GM21576 (cell line): ENCODE measurements around the gene NDUFS6.

Experiments used
- ATAC-seq: cut with Tn5 transposase; IDR thresholded peaks from one replicate; pipeline ENCODE4 v1.9.1; 2021; ENCODE audit warnings: mild to moderate bottlenecking, moderate library complexity; ENCODE audit not compliant: unreplicated experiment

NDUFS6 gene

GRCh38 chr5:1765141-1765879 lies 35.9 kb upstream of the NDUFS6 start:
- peak; percentile 76 for ATAC-seq

- ATAC-seq: no peak
Observed at GRCh38 chr5:1765880-1766235, 35.3 kb upstream of the NDUFS6 start.

GRCh38 chr5:1767524-1768282 lies 33.5 kb upstream of the NDUFS6 start:
- no peak for ATAC-seq

GRCh38 chr5:1768283-1769000 lies 32.8 kb upstream of the NDUFS6 start:
- no peak for ATAC-seq

- no peak for ATAC-seq
Observed at GRCh38 chr5:1769017-1769640, 32.1 kb upstream of the NDUFS6 start.

- no peak for ATAC-seq
Observed at GRCh38 chr5:1769752-1770442, 31.3 kb upstream of the NDUFS6 start.

- no peak for ATAC-seq
Observed at GRCh38 chr5:1770443-1770802, 30.8 kb upstream of the NDUFS6 start.

- no peak for ATAC-seq
Observed at GRCh38 chr5:1771149-1772065, 29.8 kb upstream of the NDUFS6 start.

GRCh38 chr5:1772634-1773033 lies 28.6 kb upstream of the NDUFS6 start:
- ATAC-seq: no peak

GRCh38 chr5:1776831-1777230 lies 24.4 kb upstream of the NDUFS6 start:
- ATAC-seq: no peak

GRCh38 chr5:1777281-1778137 lies 23.7 kb upstream of the NDUFS6 start:
- no peak for ATAC-seq

GRCh38 chr5:1778138-1779020 lies 22.8 kb upstream of the NDUFS6 start:
- ATAC-seq: no peak

- no peak for ATAC-seq
Observed at GRCh38 chr5:1779021-1779680, 22.1 kb upstream of the NDUFS6 start.

- ATAC-seq: no peak
Observed at GRCh38 chr5:1779782-1780613, 21.2 kb upstream of the NDUFS6 start.

- no peak for ATAC-seq
Observed at GRCh38 chr5:1780614-1780930, 20.6 kb upstream of the NDUFS6 start.

- no peak for ATAC-seq
Observed at GRCh38 chr5:1781107-1781506, 20.1 kb upstream of the NDUFS6 start.
